Choroid plexus epithelial cell (primary cell): ENCODE data around the gene SLC9C2.
"Not testable (repeated sequence)": the region's sequence is repeated elsewhere in the genome, so short reads cannot be mapped to it uniquely, and the experiment has no call there.

Experiments
- DNase-seq: peaks from one replicate; pipeline ENCODE4 v3.0.0-alpha.2; 2010; ENCODE audit warnings: low read depth
- H3K4me3 ChIP-seq: 2 replicates; pipeline ENCODE4 v1.5.1; 2011; ENCODE audit warnings: low read depth, mild to moderate bottlenecking, control low read depth, low read length, moderate library complexity
- TF ChIP-seq, protein P1 (sequence below): conservative IDR thresholded peaks from 2 replicates; pipeline ENCODE4 v1.5.1; 2011; ENCODE audit warnings: low read depth, mild to moderate bottlenecking, control low read depth, inconsistent platforms, low read length, moderate library complexity

Gene SLC9C2

GRCh38 chr1:173603056-173603591 is at the start of gene SLC9C2:
Gene SLC9C2, minus strand, starts transcription at chr1:173603072. Its CDS starts 1,296 bp downstream, at chr1:173601776.
- DNase-seq: peak; percentile 89
- H3K4me3 ChIP-seq: peak within 1 kb of the TSS; percentile 47

GRCh38 chr1:173648880-173649605 is 46.2 kb upstream of the SLC9C2 start:
- TF ChIP-seq, protein P1, sequence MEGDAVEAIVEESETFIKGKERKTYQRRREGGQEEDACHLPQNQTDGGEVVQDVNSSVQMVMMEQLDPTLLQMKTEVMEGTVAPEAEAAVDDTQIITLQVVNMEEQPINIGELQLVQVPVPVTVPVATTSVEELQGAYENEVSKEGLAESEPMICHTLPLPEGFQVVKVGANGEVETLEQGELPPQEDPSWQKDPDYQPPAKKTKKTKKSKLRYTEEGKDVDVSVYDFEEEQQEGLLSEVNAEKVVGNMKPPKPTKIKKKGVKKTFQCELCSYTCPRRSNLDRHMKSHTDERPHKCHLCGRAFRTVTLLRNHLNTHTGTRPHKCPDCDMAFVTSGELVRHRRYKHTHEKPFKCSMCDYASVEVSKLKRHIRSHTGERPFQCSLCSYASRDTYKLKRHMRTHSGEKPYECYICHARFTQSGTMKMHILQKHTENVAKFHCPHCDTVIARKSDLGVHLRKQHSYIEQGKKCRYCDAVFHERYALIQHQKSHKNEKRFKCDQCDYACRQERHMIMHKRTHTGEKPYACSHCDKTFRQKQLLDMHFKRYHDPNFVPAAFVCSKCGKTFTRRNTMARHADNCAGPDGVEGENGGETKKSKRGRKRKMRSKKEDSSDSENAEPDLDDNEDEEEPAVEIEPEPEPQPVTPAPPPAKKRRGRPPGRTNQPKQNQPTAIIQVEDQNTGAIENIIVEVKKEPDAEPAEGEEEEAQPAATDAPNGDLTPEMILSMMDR: no peak
- no peak overlapping the region for H3K4me3 ChIP-seq
- no peak for DNase-seq

More at GRCh38 chr1:173603056-173603591, at the start of gene SLC9C2:
- TF ChIP-seq, protein P1: no peak

GRCh38 chr1:173646656-173647055 is 43.8 kb upstream of the SLC9C2 start:
- no peak overlapping the region for H3K4me3 ChIP-seq
- DNase-seq: no peak

DNA sequence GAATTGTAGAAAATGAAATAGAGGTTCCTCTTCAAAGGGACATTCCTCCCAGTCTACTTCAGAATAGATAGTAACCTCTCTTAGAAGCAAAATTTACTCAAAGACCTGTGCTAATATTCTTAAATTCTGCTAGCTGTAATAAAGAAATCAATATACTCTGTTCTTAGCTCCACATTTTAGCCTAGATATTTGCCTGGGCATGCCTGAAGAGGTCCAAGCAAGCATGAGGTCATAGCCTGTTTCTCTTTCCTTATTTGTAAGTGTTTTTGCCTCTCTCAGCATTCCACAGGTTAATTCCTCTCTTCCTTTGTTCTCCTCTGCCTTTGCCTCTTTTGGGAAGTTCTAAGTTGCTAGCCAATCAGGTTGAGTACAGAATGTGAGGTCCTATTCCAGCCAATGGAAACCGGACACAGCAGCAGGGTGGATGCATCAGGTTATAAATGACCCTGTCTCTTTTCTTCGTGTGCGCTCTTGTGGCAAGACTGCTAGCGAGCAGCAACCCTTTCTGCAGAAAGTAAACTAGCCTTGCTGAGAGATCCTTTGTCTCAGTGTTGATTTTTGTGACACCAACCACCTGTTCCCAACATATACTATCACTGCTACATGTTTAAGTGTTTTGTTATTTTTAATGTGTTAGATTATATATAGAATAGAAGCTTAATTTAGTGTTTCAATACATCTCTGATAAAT is 39.7 kb upstream of the SLC9C2 start:
- peak; percentile 10 for DNase-seq
- not testable (repeated sequence) for H3K4me3 ChIP-seq

More at GRCh38 chr1:173646656-173647055, 43.8 kb upstream of the SLC9C2 start:
- TF ChIP-seq, protein P1: no peak

DNA sequence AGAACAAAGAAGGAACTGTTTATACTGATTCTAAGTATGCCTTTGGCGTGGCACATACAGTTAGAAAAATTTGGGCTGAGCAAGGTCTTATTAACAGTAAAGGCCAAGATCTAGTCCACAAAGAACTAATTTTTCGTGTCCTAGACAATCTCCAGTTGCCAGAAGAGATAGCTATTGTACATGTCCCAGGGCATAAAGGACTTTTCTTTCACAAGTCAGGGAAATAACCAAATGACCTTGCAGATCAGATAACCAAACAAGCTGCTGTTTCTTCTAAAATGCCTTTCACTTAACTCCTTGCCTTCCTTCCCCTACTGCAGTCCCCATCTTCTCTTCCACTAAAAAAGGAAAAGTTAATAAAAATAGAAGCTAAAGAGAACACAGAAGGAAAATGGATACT is 36.2 kb upstream of the SLC9C2 start:
- TF ChIP-seq, protein P1: no peak
- DNase-seq: no peak
- no peak overlapping the region for H3K4me3 ChIP-seq

- TF ChIP-seq, protein P1: no peak
- no peak overlapping the region for H3K4me3 ChIP-seq
- DNase-seq: no peak
These were observed 35.5 kb upstream of the SLC9C2 start for GRCh38 chr1:173638043-173639021.

GRCh38 chr1:173637236-173638042 is 34.6 kb upstream of the SLC9C2 start:
- H3K4me3 ChIP-seq, DNase-seq: not testable (repeated sequence)
